ENCODE results near the gene TRPM2. TPM values are rescaled to one million over a fixed set of nuclear protein-coding genes. Genes with fewer than 3 reads are reported as not detected.

Gene TRPM2
- 0.57 TPM for polyA plus RNA-seq (ENCODE audit: insufficient read length)
- long read RNA-seq, donor 1: 0 reads
- long read RNA-seq, donor 2: 0 reads
- long read RNA-seq, donor 3: 0 reads
- long read RNA-seq, donor 4: 0 reads
- long read RNA-seq, donor 5: 0 reads
- long read RNA-seq, donor 6: 0 reads
- long read RNA-seq, donor 7: 0 reads
- long read RNA-seq, donor 8: 0 reads

DNA sequence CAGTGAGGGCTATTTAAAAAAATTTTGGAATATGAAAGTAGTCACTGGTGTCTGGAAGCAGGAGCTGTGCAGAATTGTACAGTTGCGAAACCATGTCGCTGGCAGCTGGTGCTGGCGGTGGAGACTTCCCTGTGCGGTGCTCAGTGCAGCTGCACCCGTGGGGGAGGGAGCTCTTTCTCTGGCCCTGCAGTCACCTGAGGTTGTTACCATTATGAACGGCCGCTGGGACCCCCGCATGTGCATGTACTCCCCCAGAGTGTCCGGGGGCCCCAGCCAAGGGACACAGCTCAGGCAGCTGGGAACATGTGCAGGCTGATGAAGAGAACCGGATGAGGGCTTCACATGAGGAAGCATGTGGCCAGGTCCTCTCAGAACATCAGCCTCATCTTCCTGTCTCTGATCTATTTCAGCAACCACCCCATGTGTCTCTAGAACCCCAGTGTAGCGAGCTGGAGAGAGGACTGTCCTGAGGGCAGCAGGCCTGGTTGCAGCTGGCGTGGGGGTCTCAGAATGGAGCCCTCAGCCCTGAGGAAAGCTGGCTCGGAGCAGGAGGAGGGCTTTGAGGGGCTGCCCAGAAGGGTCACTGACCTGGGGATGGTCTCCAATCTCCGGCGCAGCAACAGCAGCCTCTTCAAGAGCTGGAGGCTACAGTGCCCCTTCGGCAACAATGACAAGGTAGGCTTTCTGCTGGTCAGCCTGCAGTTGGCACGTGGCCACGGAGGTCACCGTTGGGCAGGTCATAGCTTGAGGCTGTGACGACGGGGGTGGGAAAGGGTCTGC lies at the start of gene TRPM2:
TSS of gene TRPM2 (plus strand) at position 431 of the 780 bp plus-strand sequence. CDS start at position 511, 80 bp downstream.
- DNase-seq: no peak

DNA sequence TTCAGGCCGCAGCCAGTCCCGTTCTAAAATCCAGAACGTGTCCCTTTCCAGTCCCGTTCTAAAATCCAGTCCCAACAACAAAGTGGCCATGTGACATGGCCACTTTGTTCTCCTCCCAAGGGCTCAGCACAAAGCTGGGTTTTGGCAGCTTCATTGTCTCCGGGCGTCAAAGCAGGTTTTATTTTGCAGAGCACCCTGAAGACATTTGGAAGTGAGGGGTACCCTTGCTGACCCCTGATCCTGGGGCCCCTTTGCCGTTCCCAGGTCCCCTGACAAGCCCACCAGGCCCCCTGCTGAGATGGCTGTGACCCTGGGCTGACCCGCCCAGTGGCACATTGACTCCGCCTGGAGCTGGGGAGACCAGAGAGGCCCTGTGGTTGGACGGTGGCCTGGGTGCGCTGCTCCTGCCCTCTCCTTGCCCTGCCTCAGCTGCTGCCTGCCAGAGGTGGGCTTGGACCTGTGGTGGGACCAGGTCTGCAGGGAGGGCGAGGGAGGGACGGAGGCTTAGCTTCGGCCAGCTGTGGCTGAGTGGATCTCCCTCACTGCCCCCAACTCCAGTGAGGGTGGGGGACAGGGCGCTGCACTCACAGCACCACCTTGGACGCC lies 49.3 kb upstream of the TRPM2 start:
- no peak for DNase-seq

DNA sequence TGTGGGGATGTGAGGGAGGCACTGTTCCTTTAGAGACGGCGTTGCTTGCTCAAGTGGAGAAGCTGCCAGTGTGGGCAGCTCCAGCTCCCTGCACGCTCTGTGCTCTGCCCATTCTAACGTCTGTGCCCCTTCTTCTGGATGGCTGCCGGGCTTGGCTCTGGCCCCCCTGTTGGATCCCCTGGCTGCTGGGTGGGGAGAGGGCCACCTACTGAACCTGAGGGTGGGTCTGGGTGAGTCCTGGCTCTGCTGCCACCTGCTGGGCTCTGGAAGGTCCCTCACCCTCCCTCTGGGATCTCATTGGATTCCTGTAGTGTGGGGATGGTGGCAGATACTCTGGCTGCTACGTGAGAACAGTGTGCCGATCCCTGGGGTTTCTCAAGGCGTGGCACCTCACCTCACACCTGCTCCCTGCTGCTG lies 48.5 kb upstream of the TRPM2 start:
- no peak for DNase-seq

DNA sequence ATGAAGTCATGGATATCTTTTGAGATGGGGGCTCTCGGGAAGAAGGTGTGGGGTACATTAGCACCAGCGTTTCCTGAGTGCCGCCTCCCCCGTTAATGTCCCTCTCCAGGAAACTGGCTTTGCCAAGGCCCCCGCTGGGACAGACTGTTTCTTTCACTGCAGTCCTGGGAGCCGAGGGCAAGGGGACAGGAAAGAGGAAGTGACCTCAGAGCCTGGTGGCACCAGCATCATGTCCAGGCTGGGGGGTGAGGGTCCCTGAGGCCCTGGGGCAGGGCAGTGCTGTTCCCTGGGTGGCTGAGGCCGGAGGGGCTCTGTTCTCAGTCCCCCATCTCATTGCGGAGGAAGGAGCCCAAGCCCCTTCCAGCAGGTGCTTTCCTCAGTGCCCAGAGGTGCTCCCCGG lies 47.7 kb upstream of the TRPM2 start:
- no peak for DNase-seq

DNA sequence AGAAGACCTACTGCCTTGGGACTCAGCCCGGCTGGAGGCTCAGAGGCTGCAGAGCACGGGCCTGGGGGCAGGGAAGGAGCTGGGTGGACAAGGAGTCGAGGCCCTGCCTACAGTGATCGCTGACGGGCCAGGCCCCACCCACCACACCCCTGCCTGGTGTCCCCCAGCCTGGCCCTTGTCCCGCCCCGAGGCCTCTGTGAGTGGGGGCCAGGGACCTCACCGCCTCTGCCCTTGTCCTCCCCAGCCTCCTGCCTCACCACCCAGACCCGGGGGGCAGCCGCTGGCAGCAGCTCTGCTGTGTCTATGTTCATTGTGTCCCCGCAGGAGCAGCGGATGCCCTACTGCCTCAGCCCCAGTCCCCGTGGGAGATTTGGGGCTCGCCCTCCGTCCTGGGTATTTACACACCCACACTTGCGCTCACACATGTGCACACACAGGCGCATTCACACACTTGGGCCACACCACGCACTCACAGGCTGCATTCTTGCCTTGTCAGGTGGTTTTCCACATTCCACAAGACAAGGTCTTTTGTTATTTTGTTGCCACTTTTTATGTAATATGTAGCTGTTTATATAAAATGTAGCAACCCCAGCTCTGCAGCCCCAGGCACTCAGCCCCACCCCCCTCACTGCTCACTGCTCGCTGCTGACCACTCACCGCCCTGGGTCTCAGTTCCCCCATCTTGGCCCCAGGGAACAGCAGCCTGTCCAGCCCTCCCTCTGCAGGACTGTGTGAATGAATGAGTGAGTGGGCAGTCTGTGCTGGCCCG lies 46.3 kb upstream of the TRPM2 start:
- DNase-seq: no peak

DNA sequence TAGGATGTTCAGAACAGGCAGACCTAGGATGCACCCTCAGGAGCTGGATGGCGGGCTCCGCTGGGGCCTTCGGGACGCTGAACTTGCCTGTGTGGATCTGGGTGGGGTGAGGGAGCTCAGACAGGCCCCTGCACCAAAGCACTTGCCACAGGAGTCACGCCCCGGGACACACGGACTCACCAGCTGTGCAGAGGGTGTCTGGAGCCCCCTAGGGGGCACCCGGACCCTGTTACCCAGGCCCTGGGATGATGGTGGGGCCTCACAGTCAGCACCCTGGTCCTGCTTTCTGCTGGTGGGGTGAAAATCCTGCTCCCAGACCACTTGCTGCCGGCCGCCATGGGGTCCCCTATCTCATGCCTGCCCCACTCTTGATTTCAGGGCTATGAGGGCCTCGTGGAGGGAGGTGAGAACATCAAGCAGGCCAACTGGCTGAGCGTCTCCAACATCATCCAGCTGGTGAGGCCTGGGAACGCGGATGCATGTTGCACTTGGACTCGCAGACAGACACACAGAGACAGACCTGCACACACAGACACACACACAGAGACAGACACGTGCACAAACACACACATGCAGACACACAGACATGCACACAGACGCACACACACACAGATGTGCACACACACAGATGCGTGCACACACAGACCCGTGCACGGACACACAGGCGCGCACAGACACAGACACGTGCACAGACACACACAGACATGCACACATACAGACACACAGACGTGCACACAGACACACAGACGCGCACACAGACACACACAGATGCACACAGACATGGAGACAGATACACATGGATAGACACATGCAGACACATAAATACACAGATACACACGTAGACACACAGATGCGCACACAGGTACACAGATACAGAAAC lies 42.6 kb upstream of the TRPM2 start:
- no peak for DNase-seq

DNA sequence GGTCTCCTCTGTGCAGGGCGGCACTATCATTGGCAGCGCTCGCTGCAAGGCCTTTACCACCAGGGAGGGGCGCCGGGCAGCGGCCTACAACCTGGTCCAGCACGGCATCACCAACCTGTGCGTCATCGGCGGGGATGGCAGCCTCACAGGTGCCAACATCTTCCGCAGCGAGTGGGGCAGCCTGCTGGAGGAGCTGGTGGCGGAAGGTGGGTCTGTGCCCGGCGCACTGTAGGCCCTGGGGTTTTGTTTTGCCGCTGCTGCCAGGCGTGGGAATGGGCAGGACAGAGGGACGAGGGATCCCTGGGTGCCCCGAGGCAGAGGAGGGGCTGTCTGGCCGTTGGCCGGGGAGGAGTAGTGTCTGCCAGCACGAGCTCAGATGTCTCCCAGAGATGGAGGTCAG lies 41.3 kb upstream of the TRPM2 start:
- DNase-seq: no peak

DNA sequence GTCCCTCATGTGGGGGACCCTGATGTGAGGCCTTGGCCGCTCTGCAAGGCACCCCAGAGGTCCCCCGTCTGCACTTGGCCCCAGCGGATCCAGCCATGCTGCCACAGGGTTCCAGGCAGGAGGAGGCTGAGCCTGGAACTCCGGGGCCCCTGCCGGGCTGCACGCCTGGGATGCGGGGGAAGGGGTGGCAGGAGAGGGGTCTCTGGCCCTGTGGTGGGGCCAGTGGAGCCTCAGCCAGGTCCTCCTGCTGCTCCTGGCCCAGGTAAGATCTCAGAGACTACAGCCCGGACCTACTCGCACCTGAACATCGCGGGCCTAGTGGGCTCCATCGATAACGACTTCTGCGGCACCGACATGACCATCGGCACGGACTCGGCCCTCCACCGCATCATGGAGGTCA lies 40.7 kb upstream of the TRPM2 start:
- DNase-seq: no peak

DNA sequence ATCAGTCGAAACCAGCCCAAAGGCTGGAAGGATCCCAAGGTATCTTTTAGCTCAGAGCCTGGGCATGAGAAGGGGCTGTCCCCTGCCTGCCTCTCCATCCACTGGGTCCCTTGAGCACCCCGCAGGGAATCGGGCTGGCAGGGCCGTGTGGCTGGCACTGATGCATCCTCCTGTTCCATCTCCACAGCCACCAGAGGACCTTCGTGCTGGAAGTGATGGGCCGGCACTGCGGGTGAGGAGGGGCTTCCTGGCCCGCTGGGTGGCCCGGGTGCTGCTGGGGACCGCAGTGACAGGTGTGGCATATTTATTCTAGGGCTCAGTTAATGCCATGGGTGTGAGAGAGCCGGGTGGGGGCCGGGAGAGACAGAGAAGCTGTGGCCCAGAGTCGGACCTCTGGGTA lies 40.0 kb upstream of the TRPM2 start:
- DNase-seq: no peak

DNA sequence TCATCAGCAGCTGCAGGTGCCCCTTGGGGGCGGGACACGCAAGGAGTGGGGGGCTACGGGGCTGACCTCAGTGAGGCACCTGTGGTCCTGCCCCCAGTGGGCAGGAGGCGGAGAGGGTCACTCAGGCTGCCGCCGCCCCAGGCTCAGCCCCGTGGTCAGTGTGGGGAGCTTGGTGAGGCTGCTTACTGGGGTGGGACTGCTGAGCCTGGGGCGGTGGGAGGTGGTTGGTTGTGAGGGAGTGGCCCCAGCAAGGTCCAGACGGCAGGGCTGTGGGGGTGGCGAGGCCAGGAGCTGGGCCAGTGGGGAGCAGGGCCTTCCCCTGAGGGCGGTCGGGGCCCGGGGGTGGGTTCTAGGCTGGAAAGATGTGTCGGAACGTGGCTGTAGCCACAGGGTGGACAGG lies 39.3 kb upstream of the TRPM2 start:
- DNase-seq: no peak

DNA sequence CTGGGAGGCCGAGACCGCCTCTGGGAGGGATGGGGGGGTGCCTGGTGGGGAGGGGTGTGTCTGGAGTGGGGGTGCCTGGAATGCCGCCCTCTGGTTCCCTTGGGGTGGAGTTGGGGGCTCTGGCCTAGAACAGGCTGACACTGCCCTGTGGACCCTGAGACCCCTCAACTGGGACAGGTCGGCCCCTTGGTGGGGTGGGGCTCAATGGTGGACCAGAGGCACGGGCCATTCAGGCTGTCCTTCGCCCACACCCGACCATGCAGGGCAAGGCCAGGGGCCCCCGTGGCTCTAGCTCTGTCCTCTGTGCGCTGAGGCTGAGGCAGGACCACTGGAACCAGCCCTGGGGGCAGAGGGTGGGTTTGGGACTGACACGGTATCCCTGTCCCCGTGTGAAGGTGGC lies 38.9 kb upstream of the TRPM2 start:
- DNase-seq: no peak

DNA sequence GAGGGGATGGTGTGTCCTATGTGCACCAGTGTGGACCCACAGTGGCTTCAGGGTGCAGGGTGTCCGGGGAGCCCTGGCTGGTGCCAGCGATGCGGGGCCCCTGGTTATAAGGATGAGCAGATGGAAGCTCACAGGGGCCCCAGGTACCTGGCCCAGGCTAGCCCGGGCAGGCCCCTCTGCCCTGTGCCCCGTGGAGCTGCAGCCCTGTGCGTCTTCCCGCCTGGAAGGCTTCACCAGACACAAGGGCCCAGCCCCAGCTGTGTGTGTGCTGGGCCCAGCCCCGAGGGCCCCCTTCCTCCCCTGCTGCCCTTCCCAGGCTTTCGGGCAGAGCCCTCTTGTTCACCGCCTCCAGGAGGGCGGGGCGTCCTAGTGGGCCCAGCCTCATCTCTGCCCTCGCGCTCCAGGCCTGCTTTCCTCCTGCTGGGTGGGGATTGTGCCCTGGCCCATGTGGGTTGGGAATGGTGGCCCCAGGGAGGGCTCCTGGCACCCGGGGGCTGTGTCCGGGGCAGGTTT lies 37.7 kb upstream of the TRPM2 start:
- DNase-seq: no peak

DNA sequence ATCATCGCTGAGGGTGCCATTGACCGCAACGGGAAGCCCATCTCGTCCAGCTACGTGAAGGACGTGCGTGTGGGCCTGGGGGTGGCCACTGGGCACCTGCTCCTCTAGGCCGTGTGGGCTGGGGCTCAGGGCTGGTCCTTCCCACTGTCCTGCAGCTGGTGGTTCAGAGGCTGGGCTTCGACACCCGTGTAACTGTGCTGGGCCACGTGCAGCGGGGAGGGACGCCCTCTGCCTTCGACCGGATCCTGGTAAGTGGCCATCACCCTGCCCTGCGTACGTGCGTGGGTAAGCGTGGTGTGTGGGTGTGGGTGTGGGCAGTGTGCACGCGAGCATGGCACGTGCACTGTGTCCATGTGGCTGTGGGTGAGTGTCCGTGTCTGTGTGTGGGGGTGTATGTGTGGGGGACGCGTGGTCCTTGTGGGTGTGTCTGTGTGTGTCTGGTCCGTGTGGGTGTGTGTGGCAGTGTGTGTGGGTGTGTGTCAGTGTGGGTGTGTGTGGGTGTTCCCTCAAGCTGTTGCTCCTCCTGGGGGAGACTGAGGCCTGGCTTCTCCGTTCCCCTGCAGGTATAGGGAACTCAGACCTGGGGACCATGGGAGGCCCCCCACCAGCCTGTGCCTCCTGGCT lies 37.0 kb upstream of the TRPM2 start:
- no peak for DNase-seq

DNA sequence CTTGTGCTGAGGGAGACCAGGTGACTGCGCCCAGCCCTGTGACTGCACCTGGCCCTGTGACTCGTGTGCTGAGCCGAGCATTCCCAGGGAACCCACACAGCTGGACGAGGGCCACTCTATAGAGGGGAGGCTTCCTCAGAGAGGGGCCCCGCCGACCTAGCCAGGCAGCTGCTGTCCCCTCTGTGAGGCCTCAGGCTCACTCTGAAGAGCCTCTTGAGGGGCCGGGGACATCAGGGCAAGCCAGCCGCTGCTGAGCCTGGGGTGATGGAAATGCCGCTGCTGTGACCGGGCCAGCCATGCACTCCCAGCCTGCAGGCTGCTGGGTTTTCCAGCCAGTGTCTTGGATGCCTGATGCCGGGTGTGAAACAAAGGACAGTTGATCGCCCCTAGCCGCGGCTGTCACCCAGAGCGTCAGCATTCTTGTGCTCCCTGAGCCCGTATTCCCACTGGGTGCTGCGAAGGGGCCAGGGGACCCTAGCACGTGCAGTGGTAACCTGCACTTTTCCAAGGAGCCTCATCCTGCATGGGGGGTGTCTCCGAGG lies 36.1 kb upstream of the TRPM2 start:
- no peak for DNase-seq

DNA sequence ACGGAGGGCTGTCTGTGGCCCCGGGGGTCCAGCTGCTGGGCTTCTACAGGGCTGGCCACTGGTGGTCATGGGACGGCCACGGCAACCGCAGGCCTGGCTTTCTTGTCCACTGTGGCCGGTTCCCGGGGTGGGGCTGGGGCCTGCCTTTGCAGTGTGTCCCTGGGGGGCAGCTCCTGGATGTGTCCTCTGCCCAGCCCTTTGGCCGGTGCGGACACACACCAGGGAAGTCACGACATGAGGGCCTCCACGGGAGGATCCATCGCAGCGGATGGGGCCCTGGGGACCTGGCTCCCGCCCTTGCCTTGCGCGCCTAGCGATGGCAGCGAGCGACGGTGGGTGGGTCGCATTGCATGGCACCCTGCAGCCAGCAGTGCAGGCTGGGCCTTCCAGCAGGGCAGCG lies 35.5 kb upstream of the TRPM2 start:
- no peak for DNase-seq

DNA sequence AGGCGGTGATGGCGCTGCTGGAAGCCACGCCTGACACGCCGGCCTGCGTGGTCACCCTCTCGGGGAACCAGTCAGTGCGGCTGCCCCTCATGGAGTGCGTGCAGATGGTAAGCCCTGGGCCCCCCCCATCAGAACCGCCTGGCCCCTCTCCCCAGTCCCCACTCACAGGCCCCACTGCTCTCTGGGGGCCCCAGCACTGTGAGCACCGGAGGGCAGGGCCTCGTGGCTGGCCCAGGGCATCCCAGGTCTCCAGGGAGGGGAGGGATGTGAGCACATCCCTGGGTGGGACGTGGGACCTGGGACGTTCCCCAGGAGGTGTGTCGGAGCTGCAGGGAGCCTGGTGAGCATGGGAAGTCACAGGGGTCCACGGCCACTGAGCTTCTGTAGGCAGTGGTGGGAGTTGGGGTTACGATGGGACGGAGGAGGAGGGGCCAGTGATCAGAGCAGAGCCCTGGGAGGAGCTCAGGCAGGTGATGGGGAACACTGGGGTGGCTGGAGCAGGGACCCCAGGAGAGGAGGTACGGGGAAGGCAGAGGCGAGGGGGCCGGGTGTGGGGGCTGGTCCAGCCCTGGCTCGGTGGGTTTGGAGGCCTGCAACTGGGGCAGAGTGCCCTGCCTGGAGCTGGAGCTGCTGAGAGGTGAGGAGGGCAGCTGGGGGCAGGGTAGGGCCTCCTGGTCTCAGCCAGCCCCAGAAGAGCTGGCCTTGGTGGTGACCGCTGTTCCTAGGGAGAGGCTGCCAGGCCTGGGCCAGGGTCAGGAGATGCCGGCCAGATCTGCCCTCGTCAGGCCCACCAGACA lies 34.7 kb upstream of the TRPM2 start:
- no peak for DNase-seq

DNA sequence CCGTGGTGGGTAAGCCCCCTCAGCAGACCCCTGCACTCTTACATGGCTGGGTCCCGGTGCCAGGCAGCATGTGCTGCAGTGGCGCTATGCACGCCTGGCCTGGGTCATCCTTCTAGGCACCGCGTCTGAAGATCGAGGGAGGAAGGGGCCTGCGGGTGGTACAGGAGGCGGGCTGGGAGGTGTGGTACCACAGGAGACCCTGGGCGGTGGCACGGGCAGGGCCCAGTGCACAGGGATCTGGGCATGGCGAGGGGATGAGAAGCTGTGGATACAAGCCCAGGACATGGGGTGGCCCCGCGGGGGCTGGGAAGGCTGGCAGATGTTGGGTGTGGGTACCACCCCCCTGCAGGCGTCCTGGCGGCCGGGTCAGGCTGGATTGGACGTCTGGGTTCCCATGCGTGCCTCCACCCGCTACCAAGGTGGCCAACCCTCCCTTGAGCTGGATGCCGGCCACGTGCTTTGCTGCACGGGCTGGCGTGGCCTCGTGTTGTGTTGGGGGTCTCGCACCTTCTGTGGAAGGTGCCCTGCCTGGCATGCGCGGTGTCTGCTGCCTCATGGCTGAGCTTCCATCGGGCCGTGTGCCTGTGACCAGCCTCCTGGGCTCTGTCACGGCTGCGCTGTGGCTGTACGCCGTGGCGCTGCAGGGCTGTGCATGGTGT lies 33.9 kb upstream of the TRPM2 start:
- DNase-seq: no peak

DNA sequence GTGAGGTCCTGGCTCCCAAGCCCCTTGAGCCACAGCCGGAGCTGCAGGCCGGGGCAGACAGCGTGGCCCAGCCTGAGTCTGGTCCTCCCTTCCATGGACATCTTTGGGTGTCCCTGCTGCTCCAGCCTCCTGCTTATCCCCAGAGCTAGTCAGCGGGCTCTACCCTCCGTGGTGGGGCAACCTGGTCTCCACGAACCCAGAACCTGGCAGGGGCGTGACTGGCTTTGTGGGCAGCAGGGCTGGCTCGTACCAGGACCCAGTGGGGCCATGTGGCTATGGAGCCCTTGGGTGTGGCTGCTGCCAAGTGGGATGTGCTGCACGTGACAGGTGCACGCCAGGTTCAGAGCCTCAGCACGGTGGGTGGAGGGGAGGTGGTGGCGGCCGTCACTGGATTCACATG lies 32.6 kb upstream of the TRPM2 start:
- no peak for DNase-seq

DNA sequence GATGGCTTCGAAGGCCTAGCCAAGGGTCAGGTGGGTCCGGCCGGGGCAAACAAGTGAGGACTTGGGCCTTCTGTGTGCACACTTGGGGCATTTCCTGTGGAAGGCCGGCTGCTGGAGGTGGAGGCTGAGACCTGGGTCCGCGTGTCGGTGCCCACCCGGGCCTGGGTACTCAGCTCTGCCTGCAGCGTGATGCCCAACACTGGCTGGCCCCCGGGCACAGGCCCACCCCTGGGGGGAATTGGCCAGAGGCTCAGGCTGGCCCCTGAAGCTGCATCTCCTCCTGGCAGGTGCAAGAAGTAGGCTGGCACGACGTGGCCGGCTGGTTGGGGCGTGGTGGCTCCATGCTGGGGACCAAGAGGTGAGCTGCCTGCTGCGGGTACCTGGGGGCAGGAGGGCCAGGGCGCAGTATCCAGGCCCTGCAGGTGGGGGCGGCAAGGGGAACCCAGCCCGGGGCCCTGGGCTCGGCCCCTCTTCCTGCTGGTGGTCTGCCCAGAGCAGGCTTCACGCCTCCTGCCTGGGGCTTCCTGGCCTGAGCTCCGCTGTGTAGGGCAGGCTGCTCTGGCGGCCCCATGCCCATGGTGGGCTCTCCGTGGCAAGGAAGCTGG lies 31.5 kb upstream of the TRPM2 start:
- no peak for DNase-seq
